WERI-Rb-1 (cell line): Measurements from ENCODE around the gene KCNIP4.

Source experiments
- DNase-seq: peaks from one replicate; pipeline ENCODE4 v3.0.0-alpha.2; 2020
- H3K27ac ChIP-seq: fragments of 250-450 bp; sonication (Bioruptor Pico); 2 replicates; pipeline ENCODE4 v1.5.1; 2020; ENCODE audit warnings: mild to moderate bottlenecking, moderate library complexity
- H3K27me3 ChIP-seq: fragments of 250-450 bp; sonication (Bioruptor Pico); 2 replicates; pipeline ENCODE4 v1.5.1; 2021; ENCODE audit warnings: mild to moderate bottlenecking, low read depth, moderate library complexity; ENCODE audit not compliant: insufficient read depth, severe bottlenecking
- H3K36me3 ChIP-seq: fragments of 250-450 bp; sonication (Bioruptor Pico); 2 replicates; pipeline ENCODE4 v1.5.1; 2020; ENCODE audit warnings: mild to moderate bottlenecking, moderate library complexity
- H3K4me3 ChIP-seq: 2 replicates; pipeline ENCODE4 v1.5.1; 2011; ENCODE audit warnings: low read depth, mild to moderate bottlenecking, control low read depth, low read length
- H3K9me3 ChIP-seq: fragments of 250-450 bp; sonication (Bioruptor Pico); 2 replicates; pipeline ENCODE4 v1.5.1; 2021; ENCODE audit warnings: mild to moderate bottlenecking, moderate library complexity; ENCODE audit not compliant: severe bottlenecking
- TF ChIP-seq, protein P1 (sequence below): IDR thresholded peaks from 2 replicates; pipeline ENCODE4 v1.5.1; 2011; ENCODE audit warnings: low read depth, mild to moderate bottlenecking, control low read depth, inconsistent platforms, low read length

The KCNIP4 gene

DNA sequence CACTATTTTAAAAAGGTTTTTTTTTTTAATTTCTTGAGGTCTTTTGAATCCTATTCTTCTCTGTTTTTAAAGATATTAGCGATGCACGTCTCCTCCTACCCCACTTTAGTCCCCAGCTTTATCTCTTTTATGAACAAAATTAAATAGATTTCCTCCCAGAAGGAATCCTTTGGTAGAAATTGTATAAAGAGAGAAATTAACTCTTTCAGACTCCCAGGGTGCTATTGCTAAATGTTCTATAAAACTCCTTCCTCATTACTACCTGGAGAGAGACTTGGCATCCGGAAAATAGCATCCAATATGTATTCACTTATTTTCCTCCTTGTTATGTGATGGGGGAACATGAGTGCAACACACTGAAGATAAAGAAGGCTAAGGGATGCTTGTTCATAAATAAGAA is 1264.8 kb downstream of the KCNIP4 start:
- Histone ChIP-seq H3K27me3 (no peaks in the 10 kb centered on the region), H3K9me3 (no peaks in the 10 kb centered on the region), H3K36me3 (no peaks in the 10 kb centered on the region), H3K4me3 (no peak overlapping the region), H3K27ac (peak overlapping the region; percentile 29; the same call in 1 of the 2 replicates)
- TF ChIP-seq, protein P1, sequence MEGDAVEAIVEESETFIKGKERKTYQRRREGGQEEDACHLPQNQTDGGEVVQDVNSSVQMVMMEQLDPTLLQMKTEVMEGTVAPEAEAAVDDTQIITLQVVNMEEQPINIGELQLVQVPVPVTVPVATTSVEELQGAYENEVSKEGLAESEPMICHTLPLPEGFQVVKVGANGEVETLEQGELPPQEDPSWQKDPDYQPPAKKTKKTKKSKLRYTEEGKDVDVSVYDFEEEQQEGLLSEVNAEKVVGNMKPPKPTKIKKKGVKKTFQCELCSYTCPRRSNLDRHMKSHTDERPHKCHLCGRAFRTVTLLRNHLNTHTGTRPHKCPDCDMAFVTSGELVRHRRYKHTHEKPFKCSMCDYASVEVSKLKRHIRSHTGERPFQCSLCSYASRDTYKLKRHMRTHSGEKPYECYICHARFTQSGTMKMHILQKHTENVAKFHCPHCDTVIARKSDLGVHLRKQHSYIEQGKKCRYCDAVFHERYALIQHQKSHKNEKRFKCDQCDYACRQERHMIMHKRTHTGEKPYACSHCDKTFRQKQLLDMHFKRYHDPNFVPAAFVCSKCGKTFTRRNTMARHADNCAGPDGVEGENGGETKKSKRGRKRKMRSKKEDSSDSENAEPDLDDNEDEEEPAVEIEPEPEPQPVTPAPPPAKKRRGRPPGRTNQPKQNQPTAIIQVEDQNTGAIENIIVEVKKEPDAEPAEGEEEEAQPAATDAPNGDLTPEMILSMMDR: no peak
- DNase-seq: no peak

DNA sequence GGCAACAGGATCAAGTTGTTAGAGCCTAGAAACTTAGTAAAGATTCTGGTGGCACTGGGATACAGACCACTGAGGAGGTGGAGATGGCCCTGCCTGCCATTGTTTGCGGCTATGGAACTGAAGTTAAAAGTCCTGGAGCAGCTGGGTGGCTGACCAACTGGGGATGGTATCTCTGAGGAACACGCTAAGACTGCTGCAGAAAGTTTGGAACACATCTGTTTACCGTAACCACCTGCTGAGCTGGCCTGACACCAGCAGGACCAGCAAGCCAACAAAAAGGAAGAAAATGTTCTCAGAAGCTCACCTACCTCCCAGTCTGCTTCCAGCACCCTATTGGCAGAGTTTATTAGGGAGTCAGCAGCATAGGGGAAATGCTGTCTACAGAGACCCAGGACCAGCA is 1265.7 kb downstream of the KCNIP4 start:
- TF ChIP-seq, protein P1: no peak
- DNase-seq: no peak
- H3K36me3 ChIP-seq: no peaks in the 10 kb centered on the region
- H3K27ac ChIP-seq: no peak overlapping the region
- H3K9me3 ChIP-seq: no peaks in the 10 kb centered on the region
- no peaks in the 10 kb centered on the region for H3K27me3 ChIP-seq
- H3K4me3 ChIP-seq: no peak overlapping the region

DNA sequence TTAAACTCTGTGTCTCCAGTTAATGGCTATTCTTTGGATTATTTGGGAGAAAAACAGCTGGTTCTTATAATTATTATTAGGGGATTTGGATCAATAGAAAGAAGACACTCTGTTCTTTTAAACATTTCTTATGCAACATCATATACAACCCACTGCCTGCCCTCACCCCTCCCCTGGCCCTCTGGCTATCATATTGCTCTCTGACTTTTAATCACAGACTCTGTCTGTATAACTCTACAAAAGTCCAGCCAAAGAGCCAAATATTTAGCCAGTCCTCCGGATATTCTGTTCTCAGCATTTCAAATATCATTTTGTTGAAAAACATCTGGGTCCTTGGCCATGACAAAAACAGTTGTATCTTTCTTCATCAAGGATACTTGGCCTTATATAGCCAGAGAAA is 1267.3 kb downstream of the KCNIP4 start:
- no peaks in the 10 kb centered on the region for H3K27me3 ChIP-seq
- DNase-seq: no peak
- H3K9me3 ChIP-seq: no peaks in the 10 kb centered on the region
- TF ChIP-seq, protein P1: no peak
- no peak overlapping the region for H3K27ac ChIP-seq
- H3K4me3 ChIP-seq: no peak overlapping the region
- H3K36me3 ChIP-seq: no peaks in the 10 kb centered on the region

DNA sequence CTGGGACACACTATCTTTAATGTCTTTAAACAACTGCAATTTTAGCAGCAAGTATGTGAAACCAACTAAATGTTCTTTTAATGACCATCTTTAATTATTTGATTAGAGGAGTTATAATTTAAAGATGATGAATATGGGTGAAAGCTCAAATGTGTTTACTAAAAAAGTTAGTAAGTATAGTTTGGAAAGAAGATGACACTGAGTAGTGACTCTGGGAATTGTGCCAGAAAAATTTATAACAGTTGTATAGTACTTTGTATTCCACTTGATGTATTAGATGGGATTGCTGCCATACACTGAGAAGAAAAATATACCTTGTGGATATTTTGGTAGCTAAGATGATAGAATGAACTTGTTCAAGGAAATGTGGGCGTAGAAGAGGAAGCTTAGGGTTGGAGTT is 1267.8 kb downstream of the KCNIP4 start:
- TF ChIP-seq, protein P1: no peak

DNA sequence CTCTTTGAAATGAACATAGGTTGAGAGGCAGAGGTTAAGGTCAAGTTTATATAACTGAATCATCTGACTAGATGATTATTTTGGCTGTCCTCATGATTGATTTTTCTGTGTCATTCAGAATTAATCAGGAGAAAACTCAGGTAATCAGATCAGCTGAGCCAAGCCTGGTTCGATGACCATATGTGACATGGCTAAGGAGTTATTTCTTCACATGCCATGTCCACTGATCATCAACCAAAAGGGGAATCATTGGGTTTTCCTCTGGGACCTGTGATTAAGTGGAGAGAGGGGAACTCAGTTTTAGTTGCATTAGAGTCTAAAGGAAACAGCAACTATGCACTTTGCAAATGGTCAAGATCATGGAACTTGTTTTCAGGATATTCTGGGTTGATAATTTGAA is 1268.6 kb downstream of the KCNIP4 start:
- H3K4me3 ChIP-seq: no peak overlapping the region
- TF ChIP-seq, protein P1: no peak
- no peaks in the 10 kb centered on the region for H3K9me3 ChIP-seq
- H3K27ac ChIP-seq: no peak overlapping the region
- no peaks in the 10 kb centered on the region for H3K36me3 ChIP-seq
- peak; percentile 13 for DNase-seq
- no peaks in the 10 kb centered on the region for H3K27me3 ChIP-seq

More for the DNA sequence above, 1267.8 kb downstream of the KCNIP4 start:
- Histone ChIP-seq H3K9me3 (no peaks in the 10 kb centered on the region), H3K36me3 (no peaks in the 10 kb centered on the region), H3K27ac (no peak overlapping the region), H3K27me3 (no peaks in the 10 kb centered on the region), H3K4me3 (no peak overlapping the region)
- no peak for DNase-seq
